ENCODE data around the gene SNX13. TPM values are rescaled to one million over a fixed set of nuclear protein-coding genes. Genes with fewer than 3 reads are reported as not detected.

SNX13 gene
- total and polyA plus RNA-seq, 2 donors (not counting 1 experiment from before 2014, with no cell fraction given): 6.5 to 58.1 TPM

- no peak overlapping the region for H3K9ac ChIP-seq (ENCODE audit: low read length)
- no peaks in the 10 kb centered on the region for H3K9me3 ChIP-seq (ENCODE audit: control extremely low read depth in 1 of 3, control insufficient read depth in 2 of 3, insufficient read depth in 1 of 3, low read length in 2 of 3)
- no peaks in the 10 kb centered on the region for H3K79me2 ChIP-seq (ENCODE audit: control insufficient read depth, insufficient read depth, low read length)
- Mint-ChIP-seq H3K27me3 (no peaks in the 10 kb centered on the region), H3K4me3 (no peak overlapping the region), H3K4me1 (peaks cover 8% of the 10 kb centered on the region), H3K27ac (no peak overlapping the region), H3K9me3 (ENCODE audit: insufficient read depth) (no peaks in the 10 kb centered on the region)
- H3K27me3 ChIP-seq (replicated peaks in 1 of 4; ENCODE audit: control extremely low read depth in 1 of 4, control insufficient read depth in 3 of 4, insufficient read depth in 4 of 4, low read length in 3 of 4): no peaks in the 10 kb centered on the region
- H3K36me3 ChIP-seq (replicated peaks in 1 of 2; ENCODE audit: control extremely low read depth in 1 of 2, control insufficient read depth in 1 of 2, extremely low read depth in 1 of 2, insufficient read depth in 2 of 2, low read length in 1 of 2): no peaks in the 10 kb centered on the region
- ATAC-seq (ENCODE audit: low read depth) (peak; percentile 72), DNase-seq (peak; percentile 28)
- no peak overlapping the region for H3K4me2 ChIP-seq (replicated peaks; ENCODE audit: low read depth, low read length, poor library complexity, severe bottlenecking)
- ChIA-PET CTCF (interaction anchor here (0.6 to 2.7 kb wide), 17 partner anchors 12 to 895 kb away, joined by 3 to 31 read pairs (median 7); no protein-coding TSS in a partner anchor), POLR2A (no interaction called here)
- H3K4me1 ChIP-seq (ENCODE audit: control insufficient read depth in 2 of 2, insufficient read depth in 2 of 2, low read length in 2 of 2): peaks cover 0 to 13% of the 10 kb centered on the region in 2 donors
- H2AFZ ChIP-seq (ENCODE audit: insufficient read depth, low read depth, low read length, poor library complexity, severe bottlenecking): no peak overlapping the region
- H4K20me1 ChIP-seq (ENCODE audit: control insufficient read depth, insufficient read depth, low read length, poor library complexity, severe bottlenecking): no peaks in the 10 kb centered on the region
- intact Hi-C loops (cut with micrococcal nuclease): loop anchor here (1.0 kb wide), 1 partner anchor 574 kb away; no protein-coding TSS in a partner anchor
- H3K4me3 ChIP-seq (ENCODE audit: control extremely low read depth in 1 of 5, extremely low read depth in 1 of 5, insufficient read depth in 1 of 5, low read depth in 2 of 5, low read length in 4 of 5): no peak overlapping the region
- TF ChIP-seq CTCF (IDR thresholded peaks at IDR 0.05) (no peak), EZH2 (IDR thresholded peaks at IDR 0.05; ENCODE audit: borderline replicate concordance, insufficient read depth, low read depth, low read length, poor library complexity, severe bottlenecking) (no peak)
- H3K27ac ChIP-seq (ENCODE audit: low read length in 2 of 2): no peak overlapping the region
- 8% methylated on average over 2 of the region's 4 CpGs for WGBS (ENCODE audit: insufficient coverage)
These were observed 169.5 kb downstream of the SNX13 start for GRCh38 chr7:17770710-17771375.

- H3K9ac ChIP-seq (ENCODE audit: low read length): no peak overlapping the region
- H3K4me3 ChIP-seq (ENCODE audit: control extremely low read depth in 1 of 5, extremely low read depth in 1 of 5, insufficient read depth in 1 of 5, low read depth in 2 of 5, low read length in 4 of 5): no peak overlapping the region
- H3K27ac ChIP-seq (ENCODE audit: low read length in 2 of 2): no peak overlapping the region
- no peaks in the 10 kb centered on the region for H3K27me3 Mint-ChIP-seq
- no peak overlapping the region for H3K27ac Mint-ChIP-seq
- no peak overlapping the region for H2AFZ ChIP-seq (ENCODE audit: insufficient read depth, low read depth, low read length, poor library complexity, severe bottlenecking)
- peaks cover 8% of the 10 kb centered on the region for H3K4me1 Mint-ChIP-seq
- ChIA-PET POLR2A (interaction anchor here (0.6 kb wide), 1 partner anchor 97 kb away, joined by 3 read pairs; no protein-coding TSS in a partner anchor), CTCF (interaction anchor here (0.7 to 2.7 kb wide), 18 partner anchors 13 to 896 kb away, joined by 3 to 31 read pairs (median 6); no protein-coding TSS in a partner anchor)
- H3K4me2 ChIP-seq (replicated peaks; ENCODE audit: low read depth, low read length, poor library complexity, severe bottlenecking): no peak overlapping the region
- intact Hi-C loops (cut with micrococcal nuclease): loop anchor here (1.0 kb wide), 1 partner anchor 575 kb away; no protein-coding TSS in a partner anchor
- H3K27me3 ChIP-seq (replicated peaks in 1 of 4; ENCODE audit: control extremely low read depth in 1 of 4, control insufficient read depth in 3 of 4, insufficient read depth in 4 of 4, low read length in 3 of 4): no peaks in the 10 kb centered on the region
- H3K9me3 ChIP-seq (ENCODE audit: control extremely low read depth in 1 of 3, control insufficient read depth in 2 of 3, insufficient read depth in 1 of 3, low read length in 2 of 3): no peaks in the 10 kb centered on the region
- H3K4me3 Mint-ChIP-seq: no peak overlapping the region
- no peaks in the 10 kb centered on the region for H3K9me3 Mint-ChIP-seq (ENCODE audit: insufficient read depth)
- H3K4me1 ChIP-seq (ENCODE audit: control insufficient read depth in 2 of 2, insufficient read depth in 2 of 2, low read length in 2 of 2): peaks cover 0 to 13% of the 10 kb centered on the region in 2 donors
- H4K20me1 ChIP-seq (ENCODE audit: control insufficient read depth, insufficient read depth, low read length, poor library complexity, severe bottlenecking): no peaks in the 10 kb centered on the region
- TF ChIP-seq EZH2 (IDR thresholded peaks at IDR 0.05; ENCODE audit: borderline replicate concordance, insufficient read depth, low read depth, low read length, poor library complexity, severe bottlenecking) (no peak), CTCF (IDR thresholded peaks at IDR 0.05) (peak; percentile 61)
- DNase-seq: peak; percentile 54
- no peaks in the 10 kb centered on the region for H3K79me2 ChIP-seq (ENCODE audit: control insufficient read depth, insufficient read depth, low read length)
- no peaks in the 10 kb centered on the region for H3K36me3 ChIP-seq (replicated peaks in 1 of 2; ENCODE audit: control extremely low read depth in 1 of 2, control insufficient read depth in 1 of 2, extremely low read depth in 1 of 2, insufficient read depth in 2 of 2, low read length in 1 of 2)
- ATAC-seq (ENCODE audit: low read depth): peak; percentile 33
- no CpG with 5 or more reads among the region's 2 CpGs for WGBS (ENCODE audit: insufficient coverage)
These were observed 170.4 kb downstream of the SNX13 start for GRCh38 chr7:17769918-17770317.
